Measurements from ENCODE around the gene C19orf67.

The C19orf67 gene

GRCh38 chr19:14102102-14102696 lies 16.6 kb upstream of the C19orf67 start:
- TF ChIP-seq CTCF (IDR thresholded peaks at IDR 0.05; ENCODE audit: insufficient read depth, low read depth, low read length, missing control alignments) = no peak
- H3K4me3 ChIP-seq (ENCODE audit: low read length) = no peak overlapping the region
- peak; percentile 32 for DNase-seq (ENCODE audit: low read depth)

GRCh38 chr19:14101003-14101545 lies 15.5 kb upstream of the C19orf67 start:
- TF ChIP-seq CTCF (IDR thresholded peaks at IDR 0.05; ENCODE audit: insufficient read depth, low read depth, low read length, missing control alignments) = no peak
- H3K4me3 ChIP-seq (ENCODE audit: low read length) = no peak overlapping the region
- no peak for DNase-seq (ENCODE audit: low read depth)

GRCh38 chr19:14097532-14098151 lies 12.1 kb upstream of the C19orf67 start:
- H3K4me3 ChIP-seq (ENCODE audit: low read length) = no peak overlapping the region
- TF ChIP-seq CTCF (IDR thresholded peaks at IDR 0.05; ENCODE audit: insufficient read depth, low read depth, low read length, missing control alignments) = no peak
- DNase-seq (ENCODE audit: low read depth) = no peak

- no peak for DNase-seq (ENCODE audit: low read depth)
- peak; percentile 10 for TF ChIP-seq CTCF (IDR thresholded peaks at IDR 0.05; ENCODE audit: insufficient read depth, low read depth, low read length, missing control alignments)
These were observed 10.8 kb upstream of the C19orf67 start for GRCh38 chr19:14096272-14096992.

GRCh38 chr19:14094854-14095253 lies 9.3 kb upstream of the C19orf67 start:
- H3K4me3 ChIP-seq (ENCODE audit: low read length) = no peak overlapping the region
- DNase-seq (ENCODE audit: low read depth) = no peak
- no peak for TF ChIP-seq CTCF (IDR thresholded peaks at IDR 0.05; ENCODE audit: insufficient read depth, low read depth, low read length, missing control alignments)

More at GRCh38 chr19:14096272-14096992, 10.8 kb upstream of the C19orf67 start:
- H3K4me3 ChIP-seq (ENCODE audit: low read length) = no peak overlapping the region

GRCh38 chr19:14093117-14093823 lies 7.7 kb upstream of the C19orf67 start:
- no peak for DNase-seq (ENCODE audit: low read depth)
- TF ChIP-seq CTCF (IDR thresholded peaks at IDR 0.05; ENCODE audit: insufficient read depth, low read depth, low read length, missing control alignments) = no peak
- H3K4me3 ChIP-seq (ENCODE audit: low read length) = no peak overlapping the region
